ENCODE results near the gene HOXC6.

DNA sequence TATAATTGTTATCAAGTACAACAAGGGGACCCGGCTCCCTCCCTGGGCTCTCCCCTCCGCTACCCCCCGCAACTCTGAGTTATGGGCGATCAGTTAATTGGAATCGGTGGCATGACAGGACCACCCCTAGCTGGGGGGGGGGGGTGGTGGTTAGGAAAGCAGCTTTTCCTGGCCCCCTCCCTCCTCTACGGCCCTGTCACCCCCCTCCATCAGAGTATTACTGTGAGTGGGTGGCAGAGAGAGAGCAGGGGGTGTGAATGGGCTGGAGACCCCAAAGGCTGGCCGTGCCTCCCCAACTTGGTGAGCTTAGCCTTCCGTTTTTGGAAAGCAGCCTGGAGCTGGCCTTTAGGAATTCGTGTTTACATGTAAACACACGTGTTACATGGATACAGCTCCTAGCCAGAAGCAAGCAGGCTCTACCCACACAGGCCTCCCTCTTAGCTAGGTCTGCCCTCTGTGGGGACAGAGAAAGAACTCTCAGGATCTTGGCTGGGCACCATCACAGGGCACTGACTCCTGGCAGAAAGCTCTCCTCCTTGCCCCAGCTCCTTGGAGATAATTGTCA, 24.3 kb downstream of the HOXC6 start:
- no peak for TF ChIP-seq EZH2 (conservative IDR thresholded peaks at IDR 0.05; ENCODE audit: low read depth, low read length)
- TF ChIP-seq, protein P1, sequence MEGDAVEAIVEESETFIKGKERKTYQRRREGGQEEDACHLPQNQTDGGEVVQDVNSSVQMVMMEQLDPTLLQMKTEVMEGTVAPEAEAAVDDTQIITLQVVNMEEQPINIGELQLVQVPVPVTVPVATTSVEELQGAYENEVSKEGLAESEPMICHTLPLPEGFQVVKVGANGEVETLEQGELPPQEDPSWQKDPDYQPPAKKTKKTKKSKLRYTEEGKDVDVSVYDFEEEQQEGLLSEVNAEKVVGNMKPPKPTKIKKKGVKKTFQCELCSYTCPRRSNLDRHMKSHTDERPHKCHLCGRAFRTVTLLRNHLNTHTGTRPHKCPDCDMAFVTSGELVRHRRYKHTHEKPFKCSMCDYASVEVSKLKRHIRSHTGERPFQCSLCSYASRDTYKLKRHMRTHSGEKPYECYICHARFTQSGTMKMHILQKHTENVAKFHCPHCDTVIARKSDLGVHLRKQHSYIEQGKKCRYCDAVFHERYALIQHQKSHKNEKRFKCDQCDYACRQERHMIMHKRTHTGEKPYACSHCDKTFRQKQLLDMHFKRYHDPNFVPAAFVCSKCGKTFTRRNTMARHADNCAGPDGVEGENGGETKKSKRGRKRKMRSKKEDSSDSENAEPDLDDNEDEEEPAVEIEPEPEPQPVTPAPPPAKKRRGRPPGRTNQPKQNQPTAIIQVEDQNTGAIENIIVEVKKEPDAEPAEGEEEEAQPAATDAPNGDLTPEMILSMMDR (CRISPR knock-in tag; IDR thresholded peaks at IDR 0.05) = no peak
- no peak for TF ChIP-seq ZNF205 (CRISPR knock-in tag; IDR thresholded peaks at IDR 0.05)
- TF ChIP-seq NR2C2 (CRISPR knock-in tag; IDR thresholded peaks at IDR 0.05; ENCODE audit: borderline replicate concordance) = no peak
- TF ChIP-seq, protein P2, sequence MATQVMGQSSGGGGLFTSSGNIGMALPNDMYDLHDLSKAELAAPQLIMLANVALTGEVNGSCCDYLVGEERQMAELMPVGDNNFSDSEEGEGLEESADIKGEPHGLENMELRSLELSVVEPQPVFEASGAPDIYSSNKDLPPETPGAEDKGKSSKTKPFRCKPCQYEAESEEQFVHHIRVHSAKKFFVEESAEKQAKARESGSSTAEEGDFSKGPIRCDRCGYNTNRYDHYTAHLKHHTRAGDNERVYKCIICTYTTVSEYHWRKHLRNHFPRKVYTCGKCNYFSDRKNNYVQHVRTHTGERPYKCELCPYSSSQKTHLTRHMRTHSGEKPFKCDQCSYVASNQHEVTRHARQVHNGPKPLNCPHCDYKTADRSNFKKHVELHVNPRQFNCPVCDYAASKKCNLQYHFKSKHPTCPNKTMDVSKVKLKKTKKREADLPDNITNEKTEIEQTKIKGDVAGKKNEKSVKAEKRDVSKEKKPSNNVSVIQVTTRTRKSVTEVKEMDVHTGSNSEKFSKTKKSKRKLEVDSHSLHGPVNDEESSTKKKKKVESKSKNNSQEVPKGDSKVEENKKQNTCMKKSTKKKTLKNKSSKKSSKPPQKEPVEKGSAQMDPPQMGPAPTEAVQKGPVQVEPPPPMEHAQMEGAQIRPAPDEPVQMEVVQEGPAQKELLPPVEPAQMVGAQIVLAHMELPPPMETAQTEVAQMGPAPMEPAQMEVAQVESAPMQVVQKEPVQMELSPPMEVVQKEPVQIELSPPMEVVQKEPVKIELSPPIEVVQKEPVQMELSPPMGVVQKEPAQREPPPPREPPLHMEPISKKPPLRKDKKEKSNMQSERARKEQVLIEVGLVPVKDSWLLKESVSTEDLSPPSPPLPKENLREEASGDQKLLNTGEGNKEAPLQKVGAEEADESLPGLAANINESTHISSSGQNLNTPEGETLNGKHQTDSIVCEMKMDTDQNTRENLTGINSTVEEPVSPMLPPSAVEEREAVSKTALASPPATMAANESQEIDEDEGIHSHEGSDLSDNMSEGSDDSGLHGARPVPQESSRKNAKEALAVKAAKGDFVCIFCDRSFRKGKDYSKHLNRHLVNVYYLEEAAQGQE (IDR thresholded peaks at IDR 0.05; ENCODE audit: borderline replicate concordance in 1 of 2, low read depth in 1 of 2, low read length in 2 of 2) = no peak
- TF ChIP-seq ZNF614 (CRISPR knock-in tag; IDR thresholded peaks at IDR 0.05; ENCODE audit: borderline replicate concordance) = no peak

All from HepG2 (cell line).